ENCODE results near the gene MKI67.
"Not testable (repeated sequence)": the region's sequence is repeated elsewhere in the genome, so short reads cannot be mapped to it uniquely, and the experiment has no call there.

Gene MKI67

GRCh38 chr10:128172756-128173155, 46.5 kb upstream of the MKI67 start:
- H3K36me3 ChIP-seq (replicated peaks; ENCODE audit: insufficient read depth, low read length) = no peaks in the 10 kb centered on the region
- no peak for DNase-seq
- H3K4me2 ChIP-seq (ENCODE audit: low read depth, low read length) = no peak overlapping the region

DNA sequence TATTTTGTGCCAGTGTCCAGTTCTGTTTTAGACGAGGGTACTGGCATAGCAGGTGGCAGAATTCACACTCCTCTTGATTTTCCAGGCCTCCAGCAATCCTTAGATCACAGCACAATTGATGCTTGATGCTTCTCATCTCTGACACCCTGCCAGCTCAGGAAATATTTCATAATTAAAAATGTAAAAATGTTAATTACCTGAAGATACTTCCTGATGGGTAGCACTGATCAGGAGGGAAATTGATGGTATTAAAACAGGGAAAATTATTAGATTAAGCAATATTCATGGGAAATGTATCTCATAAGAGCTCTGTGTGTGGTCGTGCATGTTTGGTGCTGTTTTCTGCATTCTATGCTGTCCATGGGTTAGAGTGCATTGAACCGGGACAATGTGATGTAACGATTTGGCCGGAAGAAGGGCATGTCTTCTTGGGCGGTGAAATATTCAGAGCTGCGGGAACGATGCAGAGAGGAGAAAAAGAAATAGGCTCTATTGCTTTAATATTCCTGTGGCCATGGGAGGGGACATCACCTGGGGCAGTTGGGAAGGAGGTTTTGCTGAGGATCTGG, 43.7 kb upstream of the MKI67 start:
- Histone ChIP-seq H3K4me2 (ENCODE audit: low read depth, low read length) (no peak overlapping the region), H3K4me3 (ENCODE audit: low read length) (no peak overlapping the region), H3K9me3 (replicated peaks; ENCODE audit: insufficient read depth, low read length) (no peaks in the 10 kb centered on the region), H3K9ac (ENCODE audit: low read length) (no peak overlapping the region), H4K20me1 (ENCODE audit: insufficient read depth, low read length) (no peaks in the 10 kb centered on the region), H3K27me3 (replicated peaks; ENCODE audit: insufficient read depth, low read length) (no peaks in the 10 kb centered on the region), H3K9me2 (replicated peaks; ENCODE audit: insufficient read depth, low read length) (no peaks in the 10 kb centered on the region), H3K4me1 (ENCODE audit: low read length) (no peaks in the 10 kb centered on the region), H3F3A (ENCODE audit: insufficient read depth, low read length) (no peaks in the 10 kb centered on the region), H3K36me3 (replicated peaks; ENCODE audit: insufficient read depth, low read length) (no peaks in the 10 kb centered on the region), H2AFZ (ENCODE audit: low read length) (no peak overlapping the region), H3K79me2 (ENCODE audit: low read length) (no peaks in the 10 kb centered on the region), H3K27ac (ENCODE audit: low read length) (no peak overlapping the region)
- no peak for DNase-seq
- TF ChIP-seq EZH2 (optimal IDR thresholded peaks at IDR 0.05; ENCODE audit: low read depth, low read length) (no peak), EZH2phosphoT487 (IDR thresholded peaks at IDR 0.05; ENCODE audit: low read length) (no peak)
- TF ChIP-seq, protein P1, sequence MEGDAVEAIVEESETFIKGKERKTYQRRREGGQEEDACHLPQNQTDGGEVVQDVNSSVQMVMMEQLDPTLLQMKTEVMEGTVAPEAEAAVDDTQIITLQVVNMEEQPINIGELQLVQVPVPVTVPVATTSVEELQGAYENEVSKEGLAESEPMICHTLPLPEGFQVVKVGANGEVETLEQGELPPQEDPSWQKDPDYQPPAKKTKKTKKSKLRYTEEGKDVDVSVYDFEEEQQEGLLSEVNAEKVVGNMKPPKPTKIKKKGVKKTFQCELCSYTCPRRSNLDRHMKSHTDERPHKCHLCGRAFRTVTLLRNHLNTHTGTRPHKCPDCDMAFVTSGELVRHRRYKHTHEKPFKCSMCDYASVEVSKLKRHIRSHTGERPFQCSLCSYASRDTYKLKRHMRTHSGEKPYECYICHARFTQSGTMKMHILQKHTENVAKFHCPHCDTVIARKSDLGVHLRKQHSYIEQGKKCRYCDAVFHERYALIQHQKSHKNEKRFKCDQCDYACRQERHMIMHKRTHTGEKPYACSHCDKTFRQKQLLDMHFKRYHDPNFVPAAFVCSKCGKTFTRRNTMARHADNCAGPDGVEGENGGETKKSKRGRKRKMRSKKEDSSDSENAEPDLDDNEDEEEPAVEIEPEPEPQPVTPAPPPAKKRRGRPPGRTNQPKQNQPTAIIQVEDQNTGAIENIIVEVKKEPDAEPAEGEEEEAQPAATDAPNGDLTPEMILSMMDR (IDR thresholded peaks at IDR 0.05; ENCODE audit: low read length) = no peak

More at GRCh38 chr10:128172756-128173155, 46.5 kb upstream of the MKI67 start:
- Histone ChIP-seq H3K4me1 (ENCODE audit: low read length) (no peaks in the 10 kb centered on the region), H3F3A (ENCODE audit: insufficient read depth, low read length) (no peaks in the 10 kb centered on the region), H3K4me3 (ENCODE audit: low read length) (no peak overlapping the region), H3K9ac (ENCODE audit: low read length) (no peak overlapping the region), H3K9me3 (replicated peaks; ENCODE audit: insufficient read depth, low read length) (no peaks in the 10 kb centered on the region), H3K27ac (ENCODE audit: low read length) (no peak overlapping the region), H3K79me2 (ENCODE audit: low read length) (no peaks in the 10 kb centered on the region), H2AFZ (ENCODE audit: low read length) (no peak overlapping the region), H3K9me2 (replicated peaks; ENCODE audit: insufficient read depth, low read length) (no peaks in the 10 kb centered on the region), H4K20me1 (ENCODE audit: insufficient read depth, low read length) (no peaks in the 10 kb centered on the region), H3K27me3 (replicated peaks; ENCODE audit: insufficient read depth, low read length) (no peaks in the 10 kb centered on the region)
- TF ChIP-seq EZH2 (optimal IDR thresholded peaks at IDR 0.05; ENCODE audit: low read depth, low read length) = no peak
- TF ChIP-seq EZH2phosphoT487 (IDR thresholded peaks at IDR 0.05; ENCODE audit: low read length) = no peak

DNA sequence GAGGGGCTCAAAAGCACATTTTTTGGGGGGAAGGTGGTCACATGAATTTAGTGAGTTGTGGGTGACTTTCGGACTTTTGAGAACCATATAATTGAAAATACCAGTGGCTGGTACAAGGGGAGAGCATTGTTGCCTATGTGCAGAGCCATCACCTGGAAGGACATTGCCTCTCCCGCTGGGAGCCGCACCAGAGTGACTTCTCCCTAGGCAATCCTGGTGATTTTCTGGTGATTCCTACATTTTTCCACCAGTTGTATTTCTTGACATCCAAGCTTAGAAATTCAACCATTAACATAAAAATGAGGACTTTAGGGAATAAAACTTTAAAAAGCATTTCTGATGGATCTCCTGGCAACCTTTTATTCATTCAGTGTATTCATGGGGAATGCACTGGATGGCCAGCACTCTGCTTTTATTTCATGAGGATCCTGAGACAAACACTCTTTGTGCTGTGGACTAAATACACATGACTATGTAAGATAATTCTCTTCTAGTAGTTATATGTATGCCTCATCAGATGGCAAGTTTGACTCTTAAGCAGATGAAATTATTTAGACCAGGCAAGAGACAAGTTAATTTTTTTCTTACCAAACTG, 41.8 kb upstream of the MKI67 start:
- no peaks in the 10 kb centered on the region for H4K20me1 ChIP-seq (ENCODE audit: insufficient read depth, low read length)
- no peaks in the 10 kb centered on the region for H3K36me3 ChIP-seq (replicated peaks; ENCODE audit: insufficient read depth, low read length)
- TF ChIP-seq EZH2phosphoT487 (IDR thresholded peaks at IDR 0.05; ENCODE audit: low read length) (no peak), EZH2 (optimal IDR thresholded peaks at IDR 0.05; ENCODE audit: low read depth, low read length) (no peak)
- TF ChIP-seq, protein P1 (IDR thresholded peaks at IDR 0.05; ENCODE audit: low read length) = no peak
- H3K4me1 ChIP-seq (ENCODE audit: low read length) = no peaks in the 10 kb centered on the region
- no peaks in the 10 kb centered on the region for H3K27me3 ChIP-seq (replicated peaks; ENCODE audit: insufficient read depth, low read length)
- no peak overlapping the region for H3K4me2 ChIP-seq (ENCODE audit: low read depth, low read length)
- H3K79me2 ChIP-seq (ENCODE audit: low read length) = no peaks in the 10 kb centered on the region
- no peaks in the 10 kb centered on the region for H3F3A ChIP-seq (ENCODE audit: insufficient read depth, low read length)
- H3K27ac ChIP-seq (ENCODE audit: low read length) = no peak overlapping the region
- no peak overlapping the region for H3K9ac ChIP-seq (ENCODE audit: low read length)
- no peaks in the 10 kb centered on the region for H3K9me2 ChIP-seq (replicated peaks; ENCODE audit: insufficient read depth, low read length)
- no peak overlapping the region for H2AFZ ChIP-seq (ENCODE audit: low read length)
- DNase-seq = no peak
- no peak overlapping the region for H3K4me3 ChIP-seq (ENCODE audit: low read length)
- no peaks in the 10 kb centered on the region for H3K9me3 ChIP-seq (replicated peaks; ENCODE audit: insufficient read depth, low read length)

DNA sequence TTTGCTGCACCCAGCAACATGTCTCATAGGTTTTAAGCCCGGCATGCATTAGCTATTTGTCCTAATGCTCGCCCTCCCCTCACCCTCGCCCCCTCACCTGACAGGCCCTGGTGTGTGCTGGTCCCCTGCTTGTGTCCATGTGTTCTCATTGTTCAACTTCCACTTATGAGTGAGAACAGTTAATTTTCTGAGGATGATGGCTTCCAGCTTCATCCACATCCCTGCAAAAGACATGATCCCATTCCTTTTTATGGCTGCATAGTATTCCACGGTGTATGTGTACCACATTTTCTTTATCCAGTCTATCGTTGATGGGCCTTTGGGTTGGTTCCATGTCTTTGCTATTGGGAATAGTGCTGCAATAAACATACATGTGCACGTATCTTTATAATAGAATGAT, 40.9 kb upstream of the MKI67 start:
- not testable (repeated sequence) for DNase-seq; H3K4me1 ChIP-seq (ENCODE audit: low read length); H3K4me2 ChIP-seq (ENCODE audit: low read depth, low read length); H3K36me3 ChIP-seq (replicated peaks; ENCODE audit: insufficient read depth, low read length); H3K9me2 ChIP-seq (replicated peaks; ENCODE audit: insufficient read depth, low read length); H3K27ac ChIP-seq (ENCODE audit: low read length); H3K4me3 ChIP-seq (ENCODE audit: low read length); H3K79me2 ChIP-seq (ENCODE audit: low read length); H4K20me1 ChIP-seq (ENCODE audit: insufficient read depth, low read length); H3F3A ChIP-seq (ENCODE audit: insufficient read depth, low read length); H3K9me3 ChIP-seq (replicated peaks; ENCODE audit: insufficient read depth, low read length); H2AFZ ChIP-seq (ENCODE audit: low read length); H3K27me3 ChIP-seq (replicated peaks; ENCODE audit: insufficient read depth, low read length); H3K9ac ChIP-seq (ENCODE audit: low read length)
